Measurements from ENCODE around the gene FOSL2.

GRCh38 chr2:28375742-28376631 lies 16.7 kb upstream of the FOSL2 start:
- TF ChIP-seq POLR2A (IDR thresholded peaks at IDR 0.05) (no peak), CTCF (IDR thresholded peaks at IDR 0.05) (no peak)
